Prostate gland (tissue), 2 donors: Measurements from ENCODE around the gene PPFIA4. TPM values are rescaled to one million over a fixed set of nuclear protein-coding genes. Genes with fewer than 3 reads are reported as not detected.

Experiments
- DNase-seq: peaks from one replicate; pipeline ENCODE4 v3.0.0-alpha.2; 2019; ENCODE audit warnings: low spot score
- H3K27ac ChIP-seq, 2 donors: fragments of 200-600 bp; sonication (generic); 2 replicates each; pipeline ENCODE4 v1.5.1; 2017 to 2019
- H3K27me3 ChIP-seq: fragments of 200-600 bp; sonication (generic); replicated peaks from 2 replicates; pipeline ENCODE4 v1.5.1; 2019; ENCODE audit not compliant: insufficient read depth
- H3K36me3 ChIP-seq, 2 donors: fragments of 200-600 bp; sonication (generic); 1 replicate in 1 of 2; 2 replicates in 1 of 2; pipeline versions ENCODE4 v1.5.1 to v1.8.1; 2017 to 2019
- H3K4me1 ChIP-seq: fragments of 200-600 bp; sonication (generic); replicated peaks from 2 replicates; pipeline ENCODE4 v1.5.1; 2019
- H3K4me3 ChIP-seq, 2 donors: fragments of 200-600 bp; sonication (generic); 2 replicates each; pipeline ENCODE4 v1.5.1; 2017 to 2019
- H3K9me3 ChIP-seq: fragments of 200-600 bp; sonication (generic); 2 replicates; pipeline ENCODE4 v1.5.1; 2017
- CTCF ChIP-seq, 4 experiments: fragments of 200-600 bp in 2 of 4; fragments of 450-650 bp in 2 of 4; sonication (generic) in 2 of 4; IDR thresholded peaks; 1 replicate in 3 of 4; 2 replicates in 1 of 4; pipeline ENCODE4 v1.5.1; 2016 to 2019; ENCODE audit warnings: antibody characterized with exemption in 4 of 4, mild to moderate bottlenecking in 2 of 4, moderate library complexity in 2 of 4
- POLR2A ChIP-seq: fragments of 450-650 bp; IDR thresholded peaks from one replicate; pipeline ENCODE4 v1.6.1; 2016; ENCODE audit warnings: antibody characterized with exemption, mild to moderate bottlenecking
- POLR2AphosphoS5 ChIP-seq: sonication (generic); formaldehyde crosslinking; IDR thresholded peaks from one replicate; pipeline ENCODE4 v1.6.1; 2017; ENCODE audit warnings: antibody characterized with exemption
- WGBS: methylation state at CpG from one replicate; pipeline ENCODE4 v1.1.5; 2018; 5-methylcytosine and 5-hydroxymethylcytosine counted together
- intact Hi-C: fragments of 100-400 bp; cut with DNase I; formaldehyde crosslinking; loops from one replicate; pipeline ENCODE4 v1.14.2; 2022
- total RNA-seq, 2 donors: library from RNA; depleted of rRNA; stranded (reverse); fragments of >200 nt; gene quantifications; one replicate each; pipeline ENCODE4 v1.1.0, GENCODE V29; 2016

PPFIA4 gene
- total RNA-seq, 2 donors from 2014 or later: 0.50 to 16.9 TPM

- WGBS: 95% methylated on average over 1 of the region's 1 CpG
- TF ChIP-seq POLR2AphosphoS5: no peak
- no peak for TF ChIP-seq CTCF (IDR thresholded peaks at IDR 0.05)
- TF ChIP-seq POLR2A: no peak
- H3K36me3 ChIP-seq: no peaks in the 10 kb centered on the region
- H3K9me3 ChIP-seq: no peaks in the 10 kb centered on the region
- H3K4me1 ChIP-seq: no peaks in the 10 kb centered on the region
- H3K4me3 ChIP-seq: no peak overlapping the region
- no peak overlapping the region for H3K27ac ChIP-seq
- intact Hi-C loops: no loop called here
- no peak for DNase-seq
- no peaks in the 10 kb centered on the region for H3K27me3 ChIP-seq
Observed at GRCh38 chr1:203097001-203097400, 70.7 kb downstream of the PPFIA4 start.

- 85% methylated on average over 1 of the region's 1 CpG for WGBS
- TF ChIP-seq POLR2AphosphoS5: no peak
- no peak for TF ChIP-seq POLR2A
- TF ChIP-seq CTCF (IDR thresholded peaks at IDR 0.05): no peak
- no peak overlapping the region for H3K27ac ChIP-seq
- intact Hi-C loops: no loop called here
- H3K4me3 ChIP-seq: no peak overlapping the region
- no peaks in the 10 kb centered on the region for H3K27me3 ChIP-seq
- H3K36me3 ChIP-seq: no peaks in the 10 kb centered on the region
- no peaks in the 10 kb centered on the region for H3K9me3 ChIP-seq
- no peak for DNase-seq
- no peaks in the 10 kb centered on the region for H3K4me1 ChIP-seq
Observed at GRCh38 chr1:203098445-203098844, 72.2 kb downstream of the PPFIA4 start.

- WGBS: 81% methylated on average over 8 of the region's 8 CpGs
- Histone ChIP-seq H3K9me3 (no peaks in the 10 kb centered on the region), H3K27me3 (no peaks in the 10 kb centered on the region), H3K4me3 (no peak overlapping the region), H3K36me3 (no peaks in the 10 kb centered on the region), H3K27ac (no peak overlapping the region), H3K4me1 (no peaks in the 10 kb centered on the region)
- no peak for DNase-seq
- intact Hi-C loops: no loop called here
- TF ChIP-seq POLR2A (no peak), CTCF (IDR thresholded peaks at IDR 0.05) (no peak), POLR2AphosphoS5 (no peak)
Observed at GRCh38 chr1:203098914-203099520, 72.7 kb downstream of the PPFIA4 start.

GRCh38 chr1:203099805-203100515 is 73.7 kb downstream of the PPFIA4 start:
- no peaks in the 10 kb centered on the region for H3K36me3 ChIP-seq
- no peaks in the 10 kb centered on the region for H3K27me3 ChIP-seq
- H3K4me1 ChIP-seq: no peaks in the 10 kb centered on the region
- H3K27ac ChIP-seq: peak overlapping the region in 1 of 2 donors; percentile 15
- H3K4me3 ChIP-seq: no peak overlapping the region
- WGBS: 65% methylated on average over 7 of the region's 7 CpGs
- intact Hi-C loops: no loop called here
- DNase-seq: no peak
- no peaks in the 10 kb centered on the region for H3K9me3 ChIP-seq
- TF ChIP-seq POLR2A (no peak), POLR2AphosphoS5 (no peak), CTCF (IDR thresholded peaks at IDR 0.05) (no peak)

GRCh38 chr1:203100516-203100869 is 74.2 kb downstream of the PPFIA4 start:
- no peaks in the 10 kb centered on the region for H3K9me3 ChIP-seq
- no peak overlapping the region for H3K4me3 ChIP-seq
- no peaks in the 10 kb centered on the region for H3K36me3 ChIP-seq
- no peaks in the 10 kb centered on the region for H3K4me1 ChIP-seq
- H3K27ac ChIP-seq: peak overlapping the region in 1 of 2 donors; percentile 15
- DNase-seq: no peak
- no peaks in the 10 kb centered on the region for H3K27me3 ChIP-seq
- intact Hi-C loops: no loop called here
- no peak for TF ChIP-seq CTCF (IDR thresholded peaks at IDR 0.05)
- no peak for TF ChIP-seq POLR2AphosphoS5
- no peak for TF ChIP-seq POLR2A
